NOMO-1 treated with DMSO at 0.1 percent for 48 hours (cell line): ENCODE results near the gene MCF2L.

Experiments used
- DNase-seq: peaks from one replicate; lab custom pipeline; 2025; ENCODE audit not compliant: unreplicated experiment; lab: John Stamatoyannopoulos, UW

MCF2L gene

GRCh38 chr13:112995395-112996191 is 26.6 kb downstream of the MCF2L start:
- no peak for DNase-seq

GRCh38 chr13:112996671-112997091 is 27.7 kb downstream of the MCF2L start:
- DNase-seq, result no peak

DNA sequence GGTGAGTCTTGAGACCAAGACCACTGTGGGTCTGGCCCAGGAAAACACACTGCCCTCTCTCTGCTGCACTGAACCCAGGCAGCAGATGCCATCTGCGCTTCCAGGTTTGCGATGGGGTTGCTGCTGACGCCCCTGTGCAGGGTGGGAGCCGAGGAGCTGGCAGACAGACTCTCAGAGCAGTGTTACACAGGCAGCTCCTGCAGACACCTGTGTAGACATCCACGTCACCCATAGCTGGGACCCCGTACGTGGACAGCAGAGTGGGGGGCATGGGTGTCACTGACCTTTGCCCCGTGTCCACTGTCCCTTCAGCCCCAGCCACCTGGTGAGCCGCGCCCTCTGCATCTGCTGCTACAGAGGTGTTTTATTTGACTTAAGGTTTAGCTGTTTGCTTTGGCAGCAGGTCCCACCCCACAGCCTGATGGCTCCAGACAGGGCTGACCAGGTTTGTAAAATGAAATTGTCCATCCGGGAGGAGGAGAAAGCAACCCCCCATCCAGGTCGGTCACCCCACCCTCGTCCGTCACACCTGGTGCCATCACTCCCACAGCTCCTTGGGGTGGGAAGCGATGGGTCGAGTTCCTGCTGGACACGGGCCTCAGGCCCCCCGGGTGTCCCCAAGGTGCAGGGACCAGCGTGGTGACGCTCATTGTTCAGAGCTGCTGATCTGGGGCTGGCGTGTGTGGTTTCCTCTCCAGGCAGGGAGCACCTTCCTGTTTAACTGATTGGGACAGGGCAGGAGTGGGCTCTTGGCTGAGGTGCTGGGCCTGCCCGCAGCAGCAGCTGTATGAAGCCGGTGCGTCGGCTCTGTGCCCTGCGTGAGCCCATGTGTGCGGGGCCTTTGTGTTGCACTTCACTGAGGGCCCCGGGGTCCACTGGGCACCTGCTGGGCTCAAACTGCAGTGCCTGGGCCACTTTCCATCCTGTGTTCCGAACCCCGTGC is 28.4 kb downstream of the MCF2L start:
- DNase-seq, result no peak

- DNase-seq, result no peak
These were observed 29.7 kb downstream of the MCF2L start for GRCh38 chr13:112998521-112999280.

- no peak for DNase-seq
These were observed 30.6 kb downstream of the MCF2L start for GRCh38 chr13:112999414-113000177.

- DNase-seq, result no peak
These were observed 31.6 kb downstream of the MCF2L start for GRCh38 chr13:113000575-113000974.

DNA sequence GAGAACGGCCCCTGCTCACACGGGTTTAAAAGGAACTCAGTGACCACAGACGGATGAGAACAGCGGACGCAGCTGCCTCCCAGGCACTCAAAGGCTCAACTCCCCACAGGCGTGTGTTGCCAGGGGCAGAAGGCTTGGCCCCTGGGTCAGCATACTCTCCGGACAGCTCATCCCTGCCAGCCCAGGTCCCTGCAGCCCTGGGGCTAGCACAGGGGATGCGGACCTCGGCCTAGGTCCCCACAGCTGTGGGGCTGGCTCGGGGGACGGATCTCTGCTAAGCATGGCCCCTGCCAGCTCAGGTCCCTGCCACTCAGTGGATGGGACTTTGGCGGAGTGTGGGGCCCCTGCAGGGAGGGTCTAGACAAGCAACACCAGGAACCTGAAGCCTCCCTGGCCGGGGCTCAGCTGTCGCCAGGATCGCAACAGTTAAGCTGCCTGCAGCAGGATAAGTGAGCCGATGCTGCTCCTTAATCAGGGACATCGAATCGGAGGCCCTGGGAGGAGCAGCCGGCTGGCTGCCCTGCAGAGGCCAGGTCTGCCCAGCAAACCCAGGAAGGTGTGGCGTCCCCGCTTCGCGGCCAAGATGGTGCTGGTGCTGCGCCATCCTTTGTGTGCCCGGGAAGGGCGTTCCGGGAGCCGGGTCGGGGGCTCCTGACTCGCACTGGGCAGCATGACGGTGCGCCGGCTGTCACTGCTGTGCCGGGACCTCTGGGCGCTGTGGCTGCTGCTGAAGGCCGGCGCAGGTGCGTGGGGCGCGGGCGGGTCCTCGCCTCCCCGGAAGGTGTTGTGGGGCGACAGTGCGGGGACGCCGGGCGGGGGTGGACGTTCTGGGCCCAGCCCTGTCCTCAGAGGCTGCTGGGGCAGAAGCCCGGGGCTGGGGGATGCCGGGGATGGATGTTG is 32.5 kb downstream of the MCF2L start:
- DNase-seq, result no peak

DNA sequence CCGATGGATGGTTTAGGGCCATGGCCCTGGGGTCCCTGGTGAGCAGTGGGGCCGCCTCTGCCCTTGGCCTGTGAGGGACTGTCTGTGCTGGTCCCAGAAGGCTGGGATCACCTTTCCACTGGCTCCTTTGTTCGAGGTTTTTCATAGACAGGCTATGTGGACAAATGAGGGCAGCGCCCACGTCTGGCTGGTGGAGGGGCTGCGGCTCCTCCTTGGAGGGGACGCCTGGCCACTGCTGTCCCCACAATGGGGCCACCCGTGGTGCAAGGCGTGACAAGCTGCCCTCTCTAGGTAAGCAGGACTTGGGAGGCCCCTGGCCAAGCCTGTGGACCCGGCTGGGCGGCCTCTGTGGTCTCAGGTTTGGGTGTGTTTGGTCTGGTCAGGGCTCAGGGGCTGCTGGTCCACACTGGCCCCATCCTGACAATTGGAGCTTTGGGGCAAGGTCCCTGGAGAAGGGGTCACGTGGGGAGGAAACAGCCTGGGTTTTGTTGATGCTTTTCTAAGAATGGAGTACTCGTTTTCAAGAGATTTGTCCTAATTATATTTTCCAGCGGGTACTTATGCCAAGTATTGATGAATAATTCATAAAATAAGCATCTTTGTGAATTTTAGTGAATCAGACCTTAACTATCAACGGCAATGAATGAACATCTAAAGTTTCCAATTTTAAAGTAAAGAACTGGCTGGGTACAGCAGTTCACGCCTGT is 33.3 kb downstream of the MCF2L start:
- DNase-seq, result no peak

GRCh38 chr13:113002913-113003290 is 33.9 kb downstream of the MCF2L start:
- DNase-seq, result no peak

DNA sequence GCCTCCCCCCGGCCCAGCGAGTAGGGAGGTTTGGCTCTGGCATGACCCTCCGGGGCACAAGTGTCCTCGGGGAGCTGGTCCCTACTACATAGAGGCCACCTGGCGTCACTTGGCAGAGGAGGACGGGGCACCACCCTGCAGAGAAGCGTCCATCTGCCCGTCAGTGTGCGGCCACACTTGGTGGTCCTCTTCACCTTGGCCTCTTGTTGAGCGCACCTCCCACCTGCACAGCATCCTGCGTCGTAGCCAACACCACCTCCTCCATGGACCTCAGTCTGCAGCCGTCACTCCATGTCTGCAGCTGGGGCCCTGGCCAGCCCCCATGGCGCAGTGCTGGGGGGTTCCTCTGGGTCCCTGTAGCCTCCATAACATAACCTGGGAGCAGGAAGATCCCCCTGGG is 35.1 kb downstream of the MCF2L start:
- DNase-seq, result no peak

DNA sequence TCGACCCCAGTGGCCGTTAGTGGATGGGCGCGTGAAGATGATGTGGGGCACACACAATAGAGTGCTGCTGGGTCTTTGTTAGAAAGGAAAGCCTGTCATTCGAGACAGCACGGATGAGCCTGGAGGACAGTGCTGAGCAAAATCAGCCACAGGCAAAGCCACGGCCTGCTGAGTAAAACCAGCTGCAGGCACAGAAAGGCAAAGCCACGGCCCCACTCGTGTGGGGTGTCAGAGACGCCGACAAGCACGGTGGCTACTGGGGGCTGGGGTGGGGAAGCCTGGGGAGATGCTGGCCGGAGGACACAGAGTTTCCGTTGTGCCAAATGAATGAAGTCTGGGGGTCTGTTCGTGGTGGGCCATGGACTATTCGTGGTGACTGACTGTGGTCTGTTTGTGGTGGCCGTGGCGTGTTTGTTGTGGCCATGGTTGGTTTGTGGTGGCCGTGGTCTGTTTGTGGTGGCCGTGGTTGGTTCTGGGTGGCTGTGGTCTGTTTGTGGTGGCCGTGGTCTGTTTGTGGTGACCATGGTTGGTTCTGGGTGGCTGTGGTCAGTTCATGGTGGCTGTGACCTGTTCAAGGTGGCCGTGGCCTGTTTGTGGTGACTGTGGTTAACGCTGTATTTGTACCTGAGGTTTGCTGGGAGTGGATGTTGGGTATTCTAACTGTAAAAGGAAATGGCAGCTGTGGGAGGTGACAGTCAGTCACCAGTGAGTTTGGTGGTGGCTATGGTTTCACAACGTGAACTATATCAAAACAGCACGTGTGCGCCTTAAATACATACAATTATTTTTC is 36.3 kb downstream of the MCF2L start:
- no peak for DNase-seq

DNA sequence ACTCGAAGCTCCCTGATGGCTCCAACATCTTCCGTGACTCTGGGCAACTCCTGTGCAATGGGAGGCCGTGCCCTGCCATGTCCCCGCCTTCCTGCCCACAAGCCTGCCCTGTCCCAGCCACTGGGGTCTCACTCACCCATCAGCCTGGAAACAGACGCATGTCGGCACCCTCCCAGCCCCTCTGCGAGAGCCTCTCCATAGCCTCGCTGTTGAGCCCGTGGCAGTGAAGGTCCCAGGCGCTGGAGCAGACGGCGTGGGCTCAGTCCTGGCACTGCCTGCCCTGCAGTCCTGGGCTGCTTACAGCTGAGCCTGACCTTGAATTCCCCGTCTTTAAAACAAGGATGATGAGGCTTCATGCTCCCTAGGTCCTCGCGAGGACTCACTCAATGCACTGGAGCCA is 37.0 kb downstream of the MCF2L start:
- DNase-seq, result no peak

GRCh38 chr13:113006660-113007059 is 37.6 kb downstream of the MCF2L start:
- no peak for DNase-seq

GRCh38 chr13:113008851-113009250 is 39.8 kb downstream of the MCF2L start:
- no peak for DNase-seq

DNA sequence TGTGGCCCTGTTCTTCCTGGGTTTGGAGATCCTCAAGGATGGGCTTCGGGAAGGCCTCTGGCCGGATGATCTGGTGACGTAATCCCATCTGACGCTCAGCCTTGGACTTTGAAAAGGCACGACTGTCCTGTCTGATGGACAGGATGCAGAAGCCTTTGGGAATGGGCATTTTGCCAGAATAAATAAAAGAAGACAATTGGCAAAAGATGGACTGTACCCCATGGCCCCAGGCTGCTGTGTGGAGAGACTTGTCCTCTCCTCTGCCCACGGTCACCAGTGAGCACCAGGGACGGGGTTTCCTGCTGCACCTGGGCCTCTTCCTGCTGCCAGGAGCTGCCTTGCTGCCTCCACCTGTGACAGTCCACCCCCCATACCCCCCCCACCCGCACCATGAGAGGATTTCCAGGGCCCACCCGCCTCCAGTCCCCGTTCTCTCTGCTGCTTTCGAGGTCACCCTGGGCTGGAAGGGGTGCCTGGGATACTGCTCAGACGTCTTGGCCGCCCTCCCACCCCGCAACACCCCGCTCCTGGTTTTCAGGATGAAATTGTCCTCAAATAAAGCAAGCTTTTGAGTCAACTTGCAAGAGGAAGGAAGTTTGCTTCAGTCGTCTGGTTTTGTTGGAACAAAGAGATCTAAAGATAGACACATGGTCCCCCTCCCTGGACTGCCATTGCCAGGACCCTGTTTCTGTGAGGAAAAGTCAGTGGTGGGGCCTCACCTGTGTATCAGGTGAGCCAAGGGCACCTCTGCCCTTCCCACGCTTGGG is 40.9 kb downstream of the MCF2L start:
- DNase-seq, result no peak

DNA sequence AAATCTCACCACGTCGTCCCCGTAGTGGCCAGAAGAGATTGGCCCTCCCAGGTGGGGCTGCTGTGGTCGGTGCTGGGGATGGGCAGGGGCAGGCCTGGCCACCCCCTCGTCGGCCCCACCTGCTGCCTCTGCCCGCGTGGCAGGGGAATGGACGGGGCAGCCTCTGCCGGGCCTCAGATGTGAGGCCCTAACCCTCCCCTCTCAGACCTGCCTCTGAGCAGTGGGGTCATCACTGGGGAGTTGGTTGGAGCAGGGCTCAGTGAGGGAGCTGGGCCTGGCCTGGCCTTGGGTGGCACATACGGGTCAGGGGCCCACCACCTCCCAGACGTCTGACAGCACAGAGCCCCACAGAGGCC is 41.5 kb downstream of the MCF2L start:
- no peak for DNase-seq

DNA sequence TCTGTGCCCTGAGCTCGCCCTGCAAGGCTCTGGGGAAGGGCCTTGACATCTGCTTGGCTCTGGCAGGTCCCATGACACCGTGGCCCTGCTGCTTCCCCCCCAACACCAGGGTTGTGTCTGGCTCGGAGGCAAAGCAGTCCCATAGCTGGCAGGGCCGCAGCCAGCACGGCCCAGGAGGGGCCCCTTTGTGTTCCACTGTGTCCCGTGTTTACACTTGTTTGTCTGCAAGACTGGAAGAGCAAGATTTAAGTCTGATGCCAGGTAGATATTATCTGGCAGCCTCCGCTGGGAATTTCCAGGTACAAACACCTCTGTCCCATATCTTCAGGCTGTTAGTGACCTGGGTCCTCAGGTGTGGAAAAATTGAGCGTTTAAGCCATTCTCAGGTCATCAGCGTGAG is 44.3 kb downstream of the MCF2L start:
- no peak for DNase-seq
